Measurements from ENCODE around the gene KLHL35. TPM values are rescaled to one million over a fixed set of nuclear protein-coding genes. Genes with fewer than 3 reads are reported as not detected.

The KLHL35 gene
- total RNA-seq, 2 donors from 2014 or later = 0.20 to 1.4 TPM

- Histone ChIP-seq H3K27ac (no peak overlapping the region), H3K27me3 (no peaks in the 10 kb centered on the region), H3K4me1 (peaks cover 0 to 34% of the 10 kb centered on the region in 2 donors), H3K4me3 (no peak overlapping the region), H3K9me3 (no peaks in the 10 kb centered on the region), H3K36me3 (no peaks in the 10 kb centered on the region)
- no peak for DNase-seq (ENCODE audit: low spot score)
- no peak for TF ChIP-seq CTCF (IDR thresholded peaks at IDR 0.05)
Observed at GRCh38 chr11:75470476-75471080, 37.6 kb upstream of the KLHL35 start.

GRCh38 chr11:75469785-75470405, 36.9 kb upstream of the KLHL35 start:
- no peak for TF ChIP-seq CTCF (IDR thresholded peaks at IDR 0.05)
- no peaks in the 10 kb centered on the region for H3K27me3 ChIP-seq
- H3K9me3 ChIP-seq = no peaks in the 10 kb centered on the region
- H3K27ac ChIP-seq = no peak overlapping the region
- H3K4me3 ChIP-seq = no peak overlapping the region
- no peaks in the 10 kb centered on the region for H3K36me3 ChIP-seq
- no peak for DNase-seq (ENCODE audit: low spot score)
- H3K4me1 ChIP-seq = peaks cover 0 to 28% of the 10 kb centered on the region in 2 donors

GRCh38 chr11:75468534-75469340, 35.7 kb upstream of the KLHL35 start:
- H3K36me3 ChIP-seq = no peaks in the 10 kb centered on the region
- no peak overlapping the region for H3K27ac ChIP-seq
- H3K4me1 ChIP-seq = peaks cover 0 to 21% of the 10 kb centered on the region in 2 donors
- no peak for TF ChIP-seq CTCF (IDR thresholded peaks at IDR 0.05)
- H3K4me3 ChIP-seq = no peak overlapping the region
- H3K27me3 ChIP-seq = no peaks in the 10 kb centered on the region
- no peaks in the 10 kb centered on the region for H3K9me3 ChIP-seq
- peak; percentile 69 for DNase-seq (ENCODE audit: low spot score)

GRCh38 chr11:75467881-75468280, 34.9 kb upstream of the KLHL35 start:
- Histone ChIP-seq H3K27me3 (no peaks in the 10 kb centered on the region), H3K36me3 (no peaks in the 10 kb centered on the region), H3K27ac (no peak overlapping the region), H3K4me1 (peaks cover 0 to 21% of the 10 kb centered on the region in 2 donors), H3K4me3 (no peak overlapping the region), H3K9me3 (no peaks in the 10 kb centered on the region)
- TF ChIP-seq CTCF (IDR thresholded peaks at IDR 0.05) = no peak
- DNase-seq (ENCODE audit: low spot score) = no peak

GRCh38 chr11:75467311-75467710, 34.3 kb upstream of the KLHL35 start:
- no peak overlapping the region for H3K27ac ChIP-seq
- H3K4me1 ChIP-seq = peaks cover 0 to 21% of the 10 kb centered on the region in 2 donors
- no peak overlapping the region for H3K4me3 ChIP-seq
- no peaks in the 10 kb centered on the region for H3K36me3 ChIP-seq
- TF ChIP-seq CTCF (IDR thresholded peaks at IDR 0.05) = no peak
- H3K9me3 ChIP-seq = no peaks in the 10 kb centered on the region
- no peak for DNase-seq (ENCODE audit: low spot score)
- no peaks in the 10 kb centered on the region for H3K27me3 ChIP-seq

All from right atrium auricular region (tissue), 2 donors.